ENCODE data around the gene TNPO2.

TNPO2 gene

DNA sequence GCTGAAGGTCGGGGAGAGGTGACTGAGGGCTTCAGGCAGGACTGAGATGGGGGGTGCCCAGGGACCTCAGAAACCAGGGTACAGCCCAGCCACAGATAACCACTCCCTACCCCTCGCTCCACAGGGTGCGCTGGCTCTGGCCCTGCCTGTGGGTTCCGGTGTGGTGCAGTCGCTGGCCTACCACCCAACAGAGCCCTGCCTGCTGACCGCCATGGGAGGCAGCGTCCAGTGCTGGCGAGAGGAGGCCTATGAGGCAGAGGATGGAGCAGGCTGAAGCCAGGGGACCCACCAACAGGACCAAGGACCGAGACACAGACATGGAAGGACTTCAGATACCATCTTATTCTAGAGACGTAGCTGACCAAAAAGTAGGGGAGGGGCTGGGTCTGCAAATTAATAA is 48.3 kb downstream of the TNPO2 start:
- no peak for DNase-seq (ENCODE audit: low read depth)

DNA sequence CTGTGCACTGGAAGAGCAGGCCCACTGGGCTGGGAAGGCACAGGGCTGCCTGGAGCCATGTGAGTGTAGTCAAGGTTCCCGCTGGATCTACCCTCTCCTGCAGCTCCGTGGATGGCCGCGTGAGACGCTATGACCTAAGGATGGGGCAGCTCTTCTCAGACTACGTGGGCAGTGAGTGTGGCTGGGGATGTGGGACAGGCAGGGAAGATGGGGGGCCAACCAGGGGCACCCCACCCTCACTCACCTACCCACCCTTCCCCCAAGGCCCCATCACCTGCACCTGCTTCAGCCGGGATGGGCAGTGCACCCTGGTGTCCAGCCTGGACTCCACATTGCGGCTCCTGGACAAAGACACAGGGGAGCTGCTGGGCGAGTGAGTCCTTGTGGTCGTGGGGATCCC is 51.0 kb downstream of the TNPO2 start:
- no peak for DNase-seq (ENCODE audit: low read depth)

DNA sequence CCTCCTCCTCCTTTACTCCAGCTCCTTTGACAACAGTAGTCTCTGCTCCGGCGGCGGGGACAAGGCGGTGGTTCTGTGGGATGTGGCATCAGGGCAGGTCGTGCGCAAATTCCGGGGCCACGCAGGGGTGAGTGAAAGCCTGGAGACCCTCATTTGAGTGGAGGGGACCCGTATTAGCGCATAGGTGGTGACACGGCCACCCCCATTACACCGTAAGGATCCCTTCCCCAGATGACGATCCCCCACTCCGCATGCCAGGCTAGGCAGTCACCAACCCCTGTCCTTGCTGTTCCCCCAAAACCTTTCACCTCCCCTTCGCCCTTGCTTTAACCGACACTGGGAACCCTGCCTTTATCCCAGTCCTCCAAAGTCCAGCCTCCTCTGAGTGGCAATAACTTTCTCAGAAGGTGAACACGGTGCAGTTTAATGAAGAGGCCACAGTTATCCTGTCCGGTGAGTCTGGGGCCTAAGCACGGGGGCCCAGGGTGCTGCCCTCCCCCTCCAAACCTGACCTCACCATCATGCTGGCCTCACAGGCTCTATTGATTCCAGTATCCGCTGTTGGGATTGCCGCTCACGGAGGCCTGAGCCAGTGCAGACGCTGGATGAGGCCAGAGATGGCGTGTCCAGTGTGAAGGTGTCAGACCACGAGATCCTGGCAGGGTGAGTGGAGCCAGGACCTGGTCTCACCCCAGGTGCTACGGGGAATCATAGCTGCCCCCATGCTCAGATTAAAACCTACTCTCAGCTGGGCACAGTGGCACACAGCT is 53.4 kb downstream of the TNPO2 start:
- DNase-seq (ENCODE audit: low read depth), result no peak

DNA sequence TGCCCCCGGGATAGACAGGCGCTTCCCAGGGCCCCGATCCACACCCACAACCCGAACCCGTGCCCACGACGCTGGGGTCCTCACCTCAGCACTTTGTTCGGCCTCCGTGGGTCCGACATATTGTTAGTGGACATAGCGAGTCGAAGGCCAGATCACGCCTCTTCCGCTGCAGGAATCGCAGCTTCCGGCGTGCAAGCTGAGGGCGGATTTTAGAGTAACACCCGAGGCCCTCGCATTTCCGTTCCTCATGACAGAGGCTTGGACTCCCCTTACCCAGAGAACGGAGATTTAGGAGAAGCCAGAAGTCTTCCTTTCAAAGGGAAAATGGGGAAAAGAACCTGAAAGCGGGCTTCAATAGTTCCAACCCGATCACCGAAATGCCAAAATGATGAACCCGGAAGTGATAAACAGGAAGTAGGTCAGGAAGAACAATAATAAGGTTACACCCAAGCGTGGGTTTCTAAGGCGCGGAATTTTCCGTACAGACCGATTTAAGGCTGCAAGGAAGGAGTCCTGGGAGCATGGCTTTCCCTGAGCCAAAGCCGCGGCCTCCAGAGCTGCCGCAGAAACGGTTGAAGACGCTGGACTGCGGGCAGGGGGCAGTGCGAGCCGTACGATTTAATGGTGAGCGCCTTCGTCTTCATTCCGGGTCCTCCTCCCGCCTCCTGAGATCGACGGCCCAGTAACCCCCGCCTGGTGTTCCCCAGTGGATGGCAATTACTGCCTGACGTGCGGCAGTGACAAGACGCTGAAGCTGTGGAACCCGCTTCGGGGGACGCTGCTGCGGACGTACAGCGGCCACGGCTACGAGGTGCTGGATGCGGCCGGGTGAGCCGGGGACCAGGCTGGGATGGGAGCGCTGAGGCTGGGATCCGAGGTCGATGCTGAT is 54.2 kb downstream of the TNPO2 start:
- DNase-seq (ENCODE audit: low read depth), result peak; percentile 53

DNA sequence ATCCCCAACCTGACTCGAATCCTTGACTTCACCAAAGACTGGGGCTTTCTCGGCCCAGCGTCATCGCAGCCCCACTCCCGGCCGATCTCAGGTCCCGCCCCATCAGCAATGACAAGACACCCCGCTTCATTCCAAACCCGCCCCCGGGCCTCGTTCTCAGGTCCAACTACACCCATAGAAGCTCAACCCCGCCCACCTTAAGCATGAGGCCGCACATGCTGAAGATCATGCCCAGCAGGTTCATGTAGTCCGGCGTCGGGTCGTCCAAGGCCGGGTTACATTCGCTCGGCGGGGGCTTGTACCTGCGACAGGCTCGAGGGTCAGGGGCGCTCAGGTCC is 54.8 kb downstream of the TNPO2 start:
- DNase-seq (ENCODE audit: low read depth), result no peak

DNA sequence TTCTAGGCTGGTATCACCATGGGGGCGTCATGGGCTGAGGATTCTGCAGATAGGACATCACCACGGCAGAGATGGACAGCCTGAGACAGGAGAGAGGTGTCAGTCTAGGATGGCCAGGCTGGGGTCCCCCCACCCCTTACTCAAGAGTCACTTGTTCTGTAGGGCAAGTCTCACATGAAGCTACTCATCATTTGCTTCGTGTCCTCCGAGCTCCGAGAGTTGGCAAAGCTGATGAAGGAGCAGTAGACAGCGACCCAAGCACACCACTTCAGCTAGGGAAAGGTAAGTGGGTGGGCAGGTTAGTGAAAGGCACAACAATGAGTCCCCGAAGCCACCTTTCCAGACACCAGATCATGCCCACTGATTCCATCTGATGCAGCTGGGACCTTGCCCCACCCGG is 55.4 kb downstream of the TNPO2 start:
- DNase-seq (ENCODE audit: low read depth), result no peak

DNA sequence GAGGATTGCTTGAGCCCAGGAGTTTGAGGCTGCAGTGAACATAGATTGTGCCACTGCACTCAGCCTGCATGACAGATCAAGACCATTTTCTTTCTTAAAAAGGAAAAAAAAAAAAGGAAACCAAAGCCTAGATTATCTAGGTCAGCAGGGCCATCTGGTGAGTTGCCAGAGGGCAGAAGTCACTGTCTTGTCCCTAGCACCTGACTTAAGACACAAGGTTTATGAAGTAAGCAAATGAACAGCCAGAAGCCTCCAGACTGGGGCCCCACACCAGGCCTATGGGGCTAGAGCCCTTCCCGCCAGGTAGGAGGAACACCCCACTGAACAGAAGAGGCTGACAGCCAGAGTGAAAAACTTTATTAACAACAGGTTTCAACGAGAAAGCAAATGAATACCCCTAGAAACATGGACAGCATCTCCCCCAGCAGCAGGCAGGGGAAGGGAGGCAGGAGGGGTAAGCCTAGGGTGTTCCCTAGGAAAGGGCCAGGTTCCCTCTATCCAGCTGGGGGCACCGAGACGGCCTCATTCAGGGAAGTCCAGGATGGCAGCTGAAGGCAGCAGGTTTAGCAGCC is 55.9 kb downstream of the TNPO2 start:
- DNase-seq (ENCODE audit: low read depth), result no peak

DNA sequence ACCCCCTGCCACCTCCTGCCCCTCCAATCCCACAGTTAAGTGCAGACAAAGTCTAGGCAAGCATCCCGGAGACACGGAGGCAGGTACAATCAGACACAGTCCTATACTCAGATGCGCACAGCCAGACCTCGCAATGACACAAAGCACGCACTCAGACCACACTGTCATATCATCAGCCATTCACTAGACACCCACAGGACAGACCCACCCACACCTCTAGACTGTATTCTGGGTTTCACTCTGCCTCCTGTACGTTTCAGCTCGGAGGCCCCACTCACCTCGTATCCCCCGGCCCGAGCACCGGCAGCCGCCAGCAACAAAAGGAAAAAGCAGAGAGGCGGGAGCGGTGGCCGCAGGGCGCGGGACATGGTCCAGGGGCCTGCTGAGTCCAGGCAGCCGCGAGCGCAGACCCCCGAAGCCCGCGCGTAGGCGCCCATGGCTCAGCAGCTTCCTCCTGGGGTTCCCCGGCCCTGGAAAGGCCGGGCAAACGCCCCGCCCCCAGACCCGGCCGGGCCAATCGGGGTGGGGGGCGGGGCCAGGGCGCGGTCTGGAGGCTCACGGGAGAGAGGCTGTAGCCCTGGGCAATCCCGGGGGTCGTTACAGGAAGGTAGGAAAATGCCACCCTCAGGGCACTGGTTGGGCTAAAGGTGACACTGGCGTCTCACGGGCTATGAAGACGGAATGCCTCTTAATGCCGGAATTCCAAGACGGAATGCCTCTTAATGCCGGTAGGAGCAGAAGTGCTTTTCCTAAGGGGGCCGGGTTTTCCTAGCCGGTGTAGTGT is 57.3 kb downstream of the TNPO2 start, which contains the start of the genes MAN2B1 and WDR83:
TSS of gene MAN2B1 (minus strand) at position 478 of the 784 bp plus-strand sequence. CDS start at position 437, 41 bp downstream.
TSS of gene WDR83 (plus strand) at position 543 of the 784 bp plus-strand sequence. CDS start 2,984 bp downstream, outside the sequence.
- DNase-seq (ENCODE audit: low read depth), result peak; percentile 63

DNA sequence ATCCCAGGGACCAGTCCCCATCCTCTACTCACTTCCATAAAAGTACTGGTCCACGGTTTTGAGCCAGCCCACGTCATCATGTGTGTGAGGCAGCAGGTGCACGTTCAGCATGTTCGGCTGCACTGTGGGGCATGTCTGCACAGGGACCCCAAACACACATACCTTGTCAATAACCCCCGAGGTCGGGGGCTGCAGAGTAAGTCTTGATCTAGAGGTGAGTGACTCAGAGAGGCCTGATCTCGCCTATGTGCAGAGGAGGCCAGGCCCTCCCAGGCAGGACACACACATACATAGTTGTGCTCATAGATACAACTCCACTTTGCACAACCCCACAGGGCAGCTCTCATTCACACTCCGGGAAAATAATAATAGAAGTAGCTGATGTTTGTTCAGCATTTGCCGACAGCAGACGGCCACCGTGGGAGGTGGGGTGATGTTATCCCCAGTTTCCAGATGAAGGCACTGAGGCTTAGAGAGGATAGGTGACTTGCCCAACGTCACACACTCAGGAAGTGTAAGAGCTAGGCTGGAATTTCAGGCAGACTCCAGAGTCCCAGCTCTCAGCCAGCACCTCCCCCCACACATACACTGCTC is 58.0 kb downstream of the TNPO2 start:
- DNase-seq (ENCODE audit: low read depth), result no peak

DNA sequence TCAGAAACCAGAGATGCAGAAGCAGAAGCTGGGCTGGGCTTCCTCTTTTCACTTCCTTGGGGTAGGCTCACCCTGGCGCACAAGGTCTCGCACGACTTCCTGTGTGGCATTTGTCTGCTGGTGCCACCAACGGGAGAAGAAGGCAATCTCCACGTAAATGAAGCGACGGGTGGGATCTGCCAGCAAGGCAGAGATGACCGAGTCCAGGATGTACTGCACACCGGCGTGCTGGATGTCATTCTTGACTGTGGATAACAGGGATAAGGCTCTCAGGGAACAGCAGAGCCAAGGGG is 58.5 kb downstream of the TNPO2 start:
- no peak for DNase-seq (ENCODE audit: low read depth)

DNA sequence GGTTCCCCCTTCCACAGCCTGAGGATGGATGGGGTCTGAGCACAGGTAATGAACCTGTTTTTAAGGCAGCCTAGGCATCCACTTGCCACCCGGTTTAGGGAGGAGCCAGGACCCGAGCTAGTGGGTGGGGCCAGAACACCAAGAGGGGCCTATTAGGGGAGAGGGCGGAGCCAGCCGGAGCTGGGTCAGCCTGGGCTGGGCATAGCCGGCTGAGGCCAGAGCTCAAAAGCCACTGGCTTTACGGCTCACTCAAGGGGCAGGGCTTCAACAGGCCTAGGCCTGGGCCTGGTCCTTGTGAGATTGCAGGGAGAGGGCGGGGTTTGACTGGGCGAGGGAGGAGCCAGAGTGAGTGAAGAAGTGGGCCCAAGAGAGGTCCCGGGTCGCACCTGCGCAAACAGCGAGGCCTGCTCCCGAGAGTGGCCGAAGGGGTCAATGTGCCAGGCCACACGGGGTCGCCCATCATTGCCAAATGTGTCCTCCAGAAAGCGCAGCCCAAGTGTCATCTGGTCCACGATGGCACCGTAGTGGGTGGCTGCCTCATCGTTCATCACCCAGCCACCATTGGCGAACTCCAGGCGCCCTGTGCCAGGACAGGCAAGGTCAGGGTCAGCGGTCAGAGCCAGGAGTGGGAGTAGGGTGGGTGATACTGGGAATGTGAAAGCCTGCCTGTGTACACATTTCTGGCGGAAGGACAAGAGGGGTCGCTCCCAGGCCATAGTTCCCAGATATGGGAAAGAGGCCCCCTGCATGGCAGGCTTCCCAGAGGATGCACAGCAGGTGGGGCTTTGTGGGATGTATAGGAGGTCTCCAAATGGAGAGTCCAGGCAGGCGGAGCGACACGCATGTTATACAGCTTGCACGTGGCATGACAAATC is 59.1 kb downstream of the TNPO2 start:
- no peak for DNase-seq (ENCODE audit: low read depth)

DNA sequence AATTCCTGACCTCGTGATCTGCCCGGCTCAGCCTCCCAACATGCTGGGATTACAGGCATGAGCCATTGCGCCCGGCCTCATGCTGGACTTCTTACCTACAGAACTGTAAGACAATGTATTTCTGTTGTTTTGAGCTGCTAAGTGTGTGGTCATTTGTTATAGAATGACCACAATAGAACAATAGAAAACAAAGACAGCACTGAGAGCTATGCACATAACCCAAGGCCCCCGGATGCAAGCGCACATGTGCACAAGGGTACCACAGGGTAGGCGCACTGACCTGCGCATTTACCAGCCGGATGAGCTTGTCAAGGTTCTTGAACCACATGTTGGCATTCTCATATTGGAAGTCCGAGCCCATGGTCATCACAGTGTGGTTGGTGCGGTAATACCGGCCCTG is 62.8 kb downstream of the TNPO2 start:
- DNase-seq (ENCODE audit: low read depth), result no peak

DNA sequence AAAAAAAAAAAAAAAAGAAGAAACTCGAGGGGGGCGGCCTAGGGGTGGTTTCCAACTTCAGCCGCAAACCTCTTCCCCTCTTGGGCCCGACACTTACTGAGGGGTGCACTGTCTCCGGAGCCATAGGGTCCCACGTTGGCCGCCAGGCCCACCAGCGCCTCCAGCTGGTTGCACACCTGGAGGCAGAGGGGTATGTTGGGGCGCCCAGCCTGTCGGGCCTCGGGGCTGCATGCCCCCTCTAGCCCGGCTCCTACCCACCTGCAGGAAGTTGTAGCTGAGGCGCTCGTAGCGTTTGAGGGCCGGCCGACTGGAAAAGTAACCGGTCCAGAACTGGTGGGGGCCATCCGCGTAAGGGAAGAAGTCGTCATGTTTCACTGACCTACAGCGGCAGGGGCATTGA is 65.8 kb downstream of the TNPO2 start:
- DNase-seq (ENCODE audit: low read depth), result no peak

DNA sequence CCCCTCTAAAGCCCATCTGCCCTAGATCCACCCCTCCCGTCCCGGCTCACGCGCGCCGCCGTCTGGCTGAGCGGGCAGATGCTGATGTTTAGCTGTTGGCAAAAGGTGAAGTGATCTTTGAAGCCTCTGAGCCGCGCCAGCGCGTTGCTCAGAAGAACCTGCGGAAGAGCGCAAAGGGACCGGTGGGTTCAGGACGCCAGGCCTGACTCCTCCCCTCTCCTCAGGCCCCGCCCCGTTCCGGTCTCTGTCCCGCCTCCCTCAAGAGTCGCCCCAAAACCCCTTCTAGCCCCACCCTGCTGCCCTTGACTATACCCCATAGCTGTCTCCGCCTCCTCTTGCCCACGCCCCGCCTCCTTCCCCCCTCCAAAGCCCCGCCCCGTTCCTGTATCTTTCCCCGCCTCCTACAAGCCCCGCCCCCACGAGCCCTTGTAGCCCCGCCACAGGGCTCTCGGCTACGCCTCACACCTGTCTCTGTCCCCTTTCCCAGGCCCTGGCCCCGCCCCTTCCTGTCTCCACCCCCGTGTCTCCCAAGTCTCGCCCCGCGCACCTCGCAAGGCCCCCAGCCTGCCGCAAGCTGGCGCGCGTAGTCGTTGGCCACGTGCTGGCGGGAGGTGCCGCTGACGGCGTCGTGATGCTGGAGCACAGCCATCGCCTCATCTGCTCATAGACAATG is 66.7 kb downstream of the TNPO2 start:
- DNase-seq (ENCODE audit: low read depth), result no peak

DNA sequence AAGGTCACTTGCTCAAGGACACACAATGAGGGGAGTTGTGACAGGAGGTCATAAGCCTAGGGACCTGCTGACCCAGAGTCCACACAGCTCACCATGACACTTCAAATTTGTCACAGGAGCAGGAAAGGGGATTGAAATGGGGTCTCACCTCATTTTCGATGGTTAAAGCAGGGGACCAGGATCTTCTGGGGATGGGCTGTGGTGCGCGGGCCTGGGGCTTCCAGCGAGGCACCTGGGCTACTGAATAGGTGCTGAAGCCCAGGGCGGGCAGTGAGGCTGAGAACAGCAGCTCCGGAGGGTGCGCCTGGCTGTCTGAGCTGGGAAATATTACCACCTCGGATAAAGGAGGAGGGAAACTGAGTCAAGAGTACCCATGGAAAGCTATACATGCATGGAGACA is 68.2 kb downstream of the TNPO2 start:
- DNase-seq (ENCODE audit: low read depth), result no peak

DNA sequence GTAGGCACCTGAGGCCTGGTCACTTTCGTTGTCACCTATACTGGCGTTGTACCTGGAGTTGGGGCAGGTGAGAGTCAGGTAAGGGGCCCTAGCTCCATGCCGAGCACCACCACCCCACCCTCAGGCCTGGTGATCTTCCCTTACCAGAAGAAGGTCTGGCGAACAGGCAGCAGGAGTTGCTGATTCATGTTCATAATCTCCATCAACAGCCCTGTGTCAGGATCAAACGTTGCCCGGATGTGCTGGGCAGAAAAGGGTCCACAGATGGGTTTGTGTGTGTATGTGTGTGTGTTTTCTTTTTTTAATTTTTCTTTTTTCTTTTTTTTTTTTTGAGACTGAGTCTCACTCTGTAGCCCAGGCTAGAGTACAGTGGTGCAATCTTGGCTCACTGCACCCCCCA is 71.5 kb downstream of the TNPO2 start:
- DNase-seq (ENCODE audit: low read depth), result no peak

DNA sequence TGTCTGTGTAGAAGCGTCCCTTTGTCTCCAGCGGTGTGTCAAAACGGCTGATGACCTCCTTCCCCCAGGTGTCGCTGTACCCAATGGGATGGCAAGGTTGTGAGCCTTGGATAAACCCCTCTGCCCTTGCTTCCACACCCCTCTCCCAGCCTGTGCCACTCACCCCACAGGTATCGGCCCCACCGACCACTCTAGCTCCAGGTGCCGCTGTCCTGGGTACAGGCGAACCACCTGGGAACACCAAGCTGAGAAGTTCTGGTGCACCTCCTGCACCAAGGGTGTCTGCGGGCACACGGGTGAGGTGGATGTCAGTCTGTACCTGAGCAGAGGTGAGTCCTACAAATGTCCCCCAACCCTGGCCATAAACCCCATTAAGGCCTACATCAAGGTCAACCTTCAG is 73.8 kb downstream of the TNPO2 start:
- no peak for DNase-seq (ENCODE audit: low read depth)

All from stimulated activated CD8-positive, alpha-beta memory T cell treated with anti-CD3 and anti-CD28 coated beads, Interleukin-15, amount 100 ng/mL, for 24 hours (primary cell).